GM21447 (cell line): ENCODE measurements around the gene BRAT1.

Experiments
- ATAC-seq: cut with Tn5 transposase; IDR thresholded peaks from one replicate; pipeline ENCODE4 v1.9.1; 2021; ENCODE audit not compliant: unreplicated experiment

The BRAT1 gene

DNA sequence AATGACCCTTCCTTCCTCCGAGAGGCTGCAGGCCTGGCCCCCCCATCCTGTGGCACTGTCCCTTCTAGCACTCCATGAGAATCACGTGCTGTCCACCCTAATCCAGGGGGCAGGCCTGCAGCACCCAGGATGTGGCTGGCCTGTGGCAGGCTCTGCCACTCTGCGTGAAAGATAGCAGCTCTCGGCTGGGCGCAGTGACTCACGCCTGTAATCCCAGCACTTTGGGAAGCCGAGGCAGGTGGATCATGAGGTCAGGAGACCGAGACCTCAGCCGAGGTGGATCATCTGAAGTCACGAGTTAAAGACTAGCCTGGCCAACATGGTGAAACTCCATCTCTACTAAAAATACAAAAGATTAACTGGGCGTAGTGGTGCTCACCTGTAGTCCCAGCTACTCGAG, 54.6 kb downstream of the BRAT1 start:
- no peak for ATAC-seq

- no peak for ATAC-seq
Observed at GRCh38 chr7:2499719-2500430, 55.4 kb downstream of the BRAT1 start.

DNA sequence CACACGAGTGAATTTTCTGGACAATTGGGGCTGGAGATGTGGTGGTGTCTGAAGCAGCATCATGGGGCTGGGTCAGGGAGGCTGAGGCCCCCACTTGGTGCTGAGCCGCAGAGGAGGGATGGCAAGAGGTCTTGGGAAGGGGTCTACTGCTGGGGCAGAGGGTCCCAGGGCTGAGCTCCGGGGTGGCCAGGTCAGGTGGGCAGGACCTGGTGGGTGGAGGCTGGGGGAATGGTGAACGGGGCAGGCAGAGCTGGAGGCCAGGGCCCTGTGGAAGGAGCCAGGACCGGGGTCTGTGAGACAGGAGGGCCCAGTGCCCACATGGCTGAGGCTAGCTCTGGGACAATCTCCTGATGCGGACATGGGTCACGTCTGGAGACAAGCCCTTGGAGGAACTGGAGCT, 56.1 kb downstream of the BRAT1 start:
- no peak for ATAC-seq

GRCh38 chr7:2498708-2499107, 56.6 kb downstream of the BRAT1 start:
- no peak for ATAC-seq

GRCh38 chr7:2497500-2498336, 57.6 kb downstream of the BRAT1 start:
- ATAC-seq = no peak

DNA sequence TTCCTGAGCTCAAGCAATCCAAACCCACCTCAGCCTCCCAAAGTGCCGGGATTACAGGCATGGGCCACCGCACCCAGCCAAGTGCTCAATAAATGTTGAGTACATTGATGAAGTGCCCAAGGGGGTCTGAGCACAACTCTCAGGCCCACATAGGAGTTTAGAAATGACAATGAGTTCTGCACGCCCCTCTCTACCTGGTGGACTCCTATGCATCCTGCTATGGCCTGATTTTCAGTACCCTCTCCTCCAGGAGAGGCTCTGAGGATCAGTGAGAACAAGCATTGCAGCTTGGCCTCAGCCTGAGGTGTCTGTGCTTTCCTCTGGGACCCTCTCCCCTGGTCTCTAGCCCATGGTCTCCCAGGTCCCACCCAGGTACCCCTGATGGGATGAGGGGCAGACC, 58.3 kb downstream of the BRAT1 start:
- ATAC-seq = no peak

DNA sequence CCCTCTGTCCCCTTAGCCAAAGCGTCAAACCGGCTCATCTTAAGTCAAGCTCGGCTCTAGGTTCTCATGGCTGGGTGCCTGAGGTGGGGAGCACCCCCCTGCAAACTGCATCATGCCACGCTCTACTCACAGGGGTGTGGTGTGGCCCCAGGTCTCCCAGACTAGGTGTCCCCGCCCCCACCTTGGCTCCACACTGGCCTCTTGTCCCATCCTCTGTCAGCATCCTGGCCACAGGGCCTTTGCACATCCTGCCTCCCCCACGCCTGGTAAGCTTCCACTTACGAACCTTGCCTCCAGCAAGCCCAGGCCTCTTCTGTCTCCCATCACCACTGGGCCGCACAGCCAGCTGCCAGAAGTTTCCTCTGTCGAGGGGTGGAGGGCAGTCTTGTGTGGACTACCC, 58.9 kb downstream of the BRAT1 start:
- ATAC-seq = no peak

DNA sequence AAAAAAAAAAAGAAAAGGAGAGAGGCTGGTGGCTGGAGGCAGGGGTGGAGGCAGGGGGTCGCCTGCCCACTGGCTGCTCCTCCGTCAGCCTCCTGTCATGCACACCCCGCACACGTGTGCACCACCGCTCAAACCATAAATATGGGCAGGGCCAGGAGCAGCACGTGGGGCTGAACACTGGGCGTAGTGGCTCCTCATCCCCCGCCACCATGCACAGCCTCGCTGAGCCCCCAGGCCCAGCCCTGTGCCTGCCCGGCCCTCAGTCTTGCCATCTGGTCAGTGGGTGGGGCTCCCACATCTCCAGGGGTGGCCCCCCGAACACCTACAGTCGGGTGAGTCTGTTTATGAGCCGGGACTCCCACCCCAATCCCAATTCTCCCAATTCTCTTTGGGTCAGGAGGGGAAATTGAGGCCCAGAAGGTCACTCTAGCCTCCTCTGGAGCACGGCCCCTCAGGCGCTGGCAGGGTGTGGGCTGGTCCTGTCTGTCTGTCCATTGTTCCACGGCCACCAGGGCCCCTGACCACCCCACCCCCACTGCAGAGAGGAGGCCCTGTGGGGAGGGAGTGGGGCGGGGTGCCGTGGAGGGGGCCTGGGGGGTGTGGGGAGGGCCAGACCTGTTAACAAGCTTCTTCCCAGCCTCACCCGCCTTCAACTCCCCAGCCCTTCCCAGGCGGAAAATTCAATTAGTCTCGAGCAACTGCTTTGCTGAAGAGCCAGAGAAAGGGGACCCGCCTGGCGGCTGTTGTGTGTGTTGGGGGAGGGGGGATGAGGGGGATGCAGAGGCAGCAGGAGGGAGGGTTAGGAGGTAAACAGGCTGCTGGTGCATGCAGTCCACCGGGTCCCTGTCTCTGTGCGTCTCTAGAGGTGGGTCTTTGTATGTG, 59.7 kb downstream of the BRAT1 start:
- ATAC-seq = no peak

GRCh38 chr7:2494191-2495130, 60.9 kb downstream of the BRAT1 start:
- no peak for ATAC-seq

DNA sequence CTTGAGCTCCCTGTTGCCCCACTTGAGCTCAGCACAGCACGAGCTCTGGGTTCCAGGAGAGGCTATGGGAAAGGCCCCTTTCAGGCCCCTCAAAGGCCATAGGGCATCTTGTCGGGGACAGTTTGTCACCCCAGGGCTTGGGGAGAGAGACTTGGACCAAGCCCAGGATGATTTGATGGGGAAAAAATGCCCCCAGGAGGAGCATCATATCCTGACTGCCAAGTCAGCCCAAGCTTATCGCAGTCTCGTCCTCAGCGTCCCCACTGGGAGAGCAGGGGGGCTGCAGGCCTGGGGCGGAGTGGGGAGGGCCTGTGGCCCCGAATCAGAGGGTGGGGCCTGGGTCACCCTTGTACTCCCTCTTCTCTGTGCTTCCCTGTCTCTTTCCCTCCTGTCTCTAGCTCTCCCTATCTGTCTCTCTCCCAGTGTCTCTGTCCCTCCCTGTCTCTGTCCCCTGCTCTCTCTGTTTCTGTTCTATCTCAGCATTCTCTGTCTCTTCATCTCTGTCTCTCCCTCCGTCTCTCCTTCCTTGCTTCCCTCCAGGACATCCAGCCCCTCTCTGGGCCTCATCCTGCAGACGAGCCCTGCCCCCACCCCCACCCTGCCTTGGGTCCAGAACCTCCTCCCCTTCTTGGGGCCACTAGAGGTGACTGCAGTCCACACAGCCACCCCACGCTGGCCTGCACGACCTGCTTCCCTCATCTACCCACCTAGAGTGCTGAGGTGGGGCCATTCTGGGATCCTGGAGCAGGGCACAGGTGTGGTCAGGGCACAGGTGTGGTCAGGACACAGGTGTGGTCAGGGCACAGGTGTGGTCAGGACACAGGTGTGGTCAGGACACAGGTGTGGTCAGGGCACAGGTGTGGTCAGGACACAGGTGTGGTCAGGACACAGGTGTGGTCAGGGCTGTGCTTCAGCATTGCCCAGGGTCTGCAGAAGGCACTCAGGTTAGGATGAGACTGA, 61.8 kb downstream of the BRAT1 start:
- no peak for ATAC-seq

GRCh38 chr7:2492038-2492437, 63.3 kb downstream of the BRAT1 start:
- no peak for ATAC-seq

DNA sequence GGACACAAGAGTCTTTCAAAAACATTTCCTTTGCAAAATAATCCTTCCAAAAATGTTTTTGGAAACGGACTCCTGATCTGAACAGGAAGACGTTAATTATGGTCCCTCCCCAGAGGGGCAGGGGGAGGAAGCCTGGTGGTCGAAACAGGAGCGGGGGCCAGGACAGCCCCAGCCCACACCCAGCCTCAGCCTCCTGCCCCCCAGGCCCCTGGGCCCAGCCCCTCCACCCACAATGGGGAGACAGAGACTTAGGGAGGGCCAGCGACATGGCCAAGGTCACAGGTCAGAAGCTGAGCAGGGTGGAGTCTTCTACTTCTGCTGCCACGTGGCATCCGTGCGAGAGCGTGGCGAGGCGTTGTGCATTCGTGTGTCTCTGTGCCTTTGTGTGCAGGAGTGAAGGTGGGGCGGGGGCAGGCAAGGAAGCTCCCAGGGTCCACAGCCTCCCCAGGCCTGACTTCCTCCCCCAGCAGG, 65.1 kb downstream of the BRAT1 start:
- no peak for ATAC-seq

GRCh38 chr7:2488681-2489080, 66.6 kb downstream of the BRAT1 start:
- ATAC-seq = no peak

DNA sequence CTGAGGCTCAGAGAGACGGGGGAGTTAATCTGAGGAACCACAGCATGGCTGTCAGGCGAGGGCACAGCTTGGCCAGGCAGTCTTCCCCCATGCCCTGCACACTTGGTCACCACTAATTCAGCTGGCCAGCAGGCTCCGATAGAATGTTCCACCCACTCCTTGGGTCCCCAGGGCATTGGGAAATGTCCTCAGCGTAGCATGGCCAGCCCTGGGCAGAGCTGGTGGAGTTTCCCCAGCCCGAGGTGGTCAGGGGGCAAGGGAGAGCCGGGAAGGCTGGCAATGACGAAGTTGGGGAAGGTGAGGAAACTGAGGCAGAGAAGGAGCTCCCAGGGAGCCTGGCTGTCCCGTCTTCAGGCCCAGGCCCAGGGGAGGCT, 67.1 kb downstream of the BRAT1 start:
- no peak for ATAC-seq
